HG02798 (cell line): ENCODE data around the gene PRSS56.
"Not testable (repeated sequence)": the region's sequence is repeated elsewhere in the genome, so short reads cannot be mapped to it uniquely, and the experiment has no call there.

Experiments used
- ATAC-seq: cut with Tn5 transposase; IDR thresholded peaks from one replicate; pipeline ENCODE4 v1.9.1; 2021; ENCODE audit warnings: mild to moderate bottlenecking; ENCODE audit not compliant: unreplicated experiment, poor library complexity

Gene PRSS56

DNA sequence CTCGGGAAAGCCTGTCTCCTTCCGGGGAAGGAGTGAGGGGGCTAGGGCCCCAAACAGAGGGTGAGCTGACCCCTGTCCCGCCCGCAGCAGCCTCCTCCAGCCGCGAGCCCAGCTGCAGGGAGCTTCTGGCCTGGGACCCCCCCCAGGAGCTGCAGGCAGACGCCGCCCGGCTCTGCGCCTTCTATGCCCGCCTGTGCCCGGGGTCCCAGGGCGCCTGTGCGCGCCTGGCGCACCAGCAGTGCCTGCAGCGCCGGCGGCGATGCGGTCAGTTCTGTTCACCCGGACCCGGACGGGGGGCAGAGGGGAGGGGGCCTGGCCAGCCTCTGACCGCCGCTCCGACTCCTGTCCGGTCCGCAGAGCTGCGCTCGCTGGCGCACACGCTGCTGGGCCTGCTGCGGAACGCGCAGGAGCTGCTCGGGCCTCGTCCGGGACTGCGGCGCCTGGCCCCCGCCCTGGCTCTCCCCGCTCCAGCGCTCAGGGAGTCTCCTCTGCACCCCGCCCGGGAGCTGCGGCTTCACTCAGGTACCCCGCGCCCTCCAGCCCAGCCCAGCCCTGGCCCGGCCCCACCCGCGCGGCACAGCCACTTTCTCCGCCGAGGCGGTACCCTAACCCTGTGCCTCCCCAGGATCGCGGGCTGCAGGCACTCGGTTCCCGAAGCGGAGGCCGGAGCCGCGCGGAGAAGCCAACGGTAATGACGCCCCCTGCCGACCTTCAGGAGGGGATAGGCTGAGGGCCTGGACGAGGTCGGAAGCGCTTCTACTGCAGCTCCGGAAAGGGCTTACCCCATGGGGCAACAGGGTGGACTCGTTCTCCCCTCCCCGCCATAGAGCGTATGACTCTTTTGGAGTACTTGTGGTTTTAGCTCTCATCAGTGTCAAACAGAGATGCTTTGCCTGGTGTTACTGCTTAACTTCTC lies 3.8 kb downstream of the PRSS56 start:
- no peak for ATAC-seq

GRCh38 chr2:232524771-232525170 lies 4.6 kb downstream of the PRSS56 start:
- no peak for ATAC-seq

GRCh38 chr2:232525199-232525598 lies 5.0 kb downstream of the PRSS56 start:
- no peak for ATAC-seq

DNA sequence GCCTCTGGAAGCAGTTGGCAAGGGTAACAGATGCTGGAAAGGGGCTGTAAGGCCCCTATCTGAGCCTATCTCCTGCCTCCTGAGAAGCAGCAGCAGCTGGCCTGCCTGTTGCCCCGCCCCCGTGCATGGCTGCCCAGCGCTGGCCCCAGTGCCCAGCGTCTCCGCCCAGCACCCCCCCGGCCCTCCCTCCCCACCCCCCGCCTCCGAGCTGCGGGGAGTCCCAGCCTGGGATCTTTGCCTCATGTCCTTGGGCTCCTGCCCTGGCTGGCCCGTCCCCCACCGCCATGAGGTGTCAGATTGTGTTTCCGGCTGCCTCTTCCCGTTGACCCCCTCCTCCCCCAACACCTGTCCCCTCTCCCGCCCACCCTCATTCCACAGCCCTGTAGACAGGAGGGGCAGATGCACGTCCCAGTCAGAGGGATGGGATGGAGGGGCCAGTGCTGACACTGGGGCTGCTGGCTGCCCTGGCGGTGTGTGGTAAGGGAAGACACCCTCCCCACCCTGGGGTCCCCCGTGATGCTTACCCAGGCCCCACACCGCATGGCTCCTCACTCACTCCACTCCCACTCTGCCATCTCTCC lies 5.7 kb downstream of the PRSS56 start, which contains the start of gene CHRND:
Gene CHRND, plus strand, starts transcription at position 370 of the 581 bp plus-strand sequence. Its CDS starts 56 bp downstream, at position 426.
- ATAC-seq, result no peak

- no peak for ATAC-seq
These were observed 6.3 kb downstream of the PRSS56 start for GRCh38 chr2:232526372-232526941.

DNA sequence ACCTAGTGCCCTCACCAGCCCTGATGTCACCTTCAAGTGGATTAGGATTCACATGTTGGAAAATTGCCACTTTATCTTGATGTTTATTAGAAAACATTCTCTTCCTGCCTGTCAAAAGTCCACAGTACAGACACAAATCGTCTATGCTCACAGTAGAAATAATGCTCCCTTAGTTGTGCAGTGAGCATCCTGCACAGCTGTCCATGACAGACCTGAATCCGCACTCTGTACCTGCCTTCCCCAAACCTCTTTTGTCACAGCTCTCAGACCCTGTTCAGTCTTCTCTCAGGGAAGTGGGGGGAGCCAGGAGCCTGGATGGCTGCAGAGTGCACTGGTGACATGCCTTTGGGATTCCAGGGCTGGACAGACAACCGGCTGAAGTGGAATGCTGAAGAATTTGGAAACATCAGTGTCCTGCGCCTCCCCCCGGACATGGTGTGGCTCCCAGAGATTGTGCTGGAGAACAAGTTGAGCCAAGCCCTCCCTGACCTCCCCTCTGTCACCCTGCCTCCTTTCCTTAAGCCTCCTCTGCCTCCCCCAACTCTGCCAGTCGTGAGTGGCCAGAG lies 7.8 kb downstream of the PRSS56 start:
- ATAC-seq, result no peak

GRCh38 chr2:232528746-232529460 lies 8.7 kb downstream of the PRSS56 start:
- no peak for ATAC-seq

GRCh38 chr2:232529806-232530547 lies 9.8 kb downstream of the PRSS56 start:
- no peak for ATAC-seq

GRCh38 chr2:232530626-232531260 lies 10.6 kb downstream of the PRSS56 start:
- ATAC-seq, result no peak

DNA sequence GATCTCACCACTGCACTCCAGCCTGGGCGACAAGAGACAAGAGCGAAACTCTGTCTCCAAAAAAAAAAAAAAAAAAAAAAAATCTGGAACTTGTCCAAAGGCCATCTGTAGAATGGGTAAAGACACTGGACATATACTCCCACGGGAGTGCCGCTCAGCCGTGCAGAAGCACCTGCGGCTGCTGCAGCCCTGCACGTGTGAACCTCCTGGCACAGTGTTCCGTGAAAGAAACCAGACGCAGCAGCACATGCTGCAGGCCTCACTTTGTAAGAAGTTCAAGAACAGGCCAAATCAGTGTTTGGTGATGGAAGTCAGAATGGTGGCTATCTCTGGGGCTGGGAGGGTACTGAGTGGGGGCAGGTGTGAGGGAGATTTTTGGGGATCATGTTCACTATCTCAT lies 12.2 kb downstream of the PRSS56 start:
- ATAC-seq, result no peak

DNA sequence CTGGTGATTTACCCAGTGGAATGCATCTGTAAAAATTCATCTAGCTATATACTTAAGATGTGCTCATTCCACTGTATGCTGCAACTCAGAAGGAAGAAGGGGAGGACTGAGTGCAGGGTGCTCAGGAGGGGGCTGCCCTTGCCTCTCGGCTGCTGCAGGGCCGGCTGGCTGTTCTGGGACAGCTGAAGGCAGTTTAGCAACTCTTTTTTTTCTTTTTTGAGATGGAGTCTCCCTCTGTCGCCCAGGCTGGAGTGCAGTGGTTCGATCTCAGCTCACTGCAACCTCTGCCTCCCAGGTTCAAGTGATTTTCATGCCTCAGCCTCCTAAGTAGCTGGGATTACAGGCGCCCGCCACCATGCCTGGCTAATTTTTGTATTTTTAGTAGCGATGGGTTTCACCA lies 12.6 kb downstream of the PRSS56 start:
- ATAC-seq, result not testable (repeated sequence)

- no peak for ATAC-seq
These were observed 13.9 kb downstream of the PRSS56 start for GRCh38 chr2:232533944-232534710.

- ATAC-seq, result no peak
These were observed 14.9 kb downstream of the PRSS56 start for GRCh38 chr2:232534940-232535651.

DNA sequence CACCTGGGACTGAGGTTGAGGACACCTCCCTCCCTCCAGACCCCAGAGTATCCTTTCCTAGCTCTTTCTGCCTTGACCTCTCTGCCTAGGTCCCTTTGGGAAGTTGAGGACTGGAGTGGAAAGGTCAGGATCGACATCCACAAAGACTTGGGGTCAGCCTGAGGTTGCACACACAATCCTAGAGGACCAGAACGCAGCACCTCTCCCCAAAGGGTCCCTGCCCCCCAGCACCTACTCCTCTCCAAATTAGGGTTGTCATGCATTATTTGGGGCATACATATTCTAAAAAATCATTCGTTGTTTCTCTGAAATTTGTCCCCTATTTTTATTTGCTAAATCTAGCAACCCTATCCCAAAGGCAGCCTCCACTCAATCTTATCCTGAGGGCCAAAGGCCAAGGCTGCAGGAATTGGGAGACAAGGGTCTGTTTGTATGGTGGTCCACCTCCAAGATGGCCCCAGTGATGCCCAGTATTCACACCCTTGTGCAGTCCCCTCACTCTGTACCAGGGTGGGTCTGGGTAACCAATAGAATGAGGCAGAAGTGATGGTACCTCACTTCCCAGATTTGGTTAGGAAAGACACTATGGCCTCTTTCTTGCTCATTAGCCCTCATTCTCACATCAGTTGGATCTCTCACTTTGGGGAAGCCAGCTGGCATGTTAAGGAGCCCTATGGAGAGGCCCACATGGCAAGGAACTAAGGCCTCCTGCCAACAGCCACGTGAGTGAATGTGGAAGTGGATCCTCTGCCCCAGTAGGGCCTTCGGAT lies 15.8 kb downstream of the PRSS56 start:
- no peak for ATAC-seq

DNA sequence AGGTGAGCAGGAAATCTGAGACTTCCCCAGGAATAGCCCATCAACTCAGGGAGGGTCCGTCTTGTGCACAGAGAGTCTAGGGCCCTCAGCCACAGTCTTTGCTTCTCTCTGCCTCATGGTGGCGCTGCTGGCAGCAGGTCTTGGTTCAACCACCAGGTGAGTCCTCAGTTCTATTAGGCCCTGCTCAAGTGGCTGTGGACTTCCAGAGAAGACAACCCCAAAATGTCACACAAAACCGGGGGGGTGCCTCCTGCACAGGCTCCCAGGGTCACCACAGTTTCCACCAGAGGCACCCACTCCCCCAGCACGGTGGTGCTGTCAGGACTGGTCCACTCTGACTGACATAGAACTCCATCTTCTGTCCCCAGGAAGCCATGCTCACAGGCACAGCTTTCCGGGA lies 16.9 kb downstream of the PRSS56 start:
- ATAC-seq, result no peak

GRCh38 chr2:232537499-232537898 lies 17.3 kb downstream of the PRSS56 start:
- ATAC-seq, result no peak

DNA sequence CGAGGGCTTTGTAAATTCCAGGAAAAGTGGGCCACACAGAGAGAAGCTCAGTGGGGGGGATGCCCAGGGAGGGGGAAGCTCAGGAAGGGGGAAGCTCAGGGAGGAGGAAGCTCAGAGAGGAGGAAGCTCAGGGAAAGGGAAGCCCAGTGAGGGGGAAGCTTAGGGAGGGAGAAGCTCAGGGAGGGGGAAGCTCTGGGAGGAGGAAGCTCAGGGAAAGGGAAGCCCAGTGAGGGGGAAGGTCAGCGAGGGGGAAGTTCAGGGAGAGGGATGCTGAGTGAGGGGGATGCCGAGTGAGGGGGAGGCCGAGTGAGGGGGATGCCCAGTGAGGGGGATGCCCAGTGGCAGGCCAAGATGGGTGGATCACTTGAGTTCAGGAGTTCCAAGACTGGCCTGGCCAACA lies 18.5 kb downstream of the PRSS56 start:
- ATAC-seq, result no peak
